Eye (tissue), 1 donor: Measurements from ENCODE around the gene MRGPRE.

ENCODE experiments used
- DNase-seq: peaks from one replicate; pipeline ENCODE4 v3.0.0-alpha.2; 2015

Gene MRGPRE

GRCh38 chr11:3213659-3214419 is 18.4 kb downstream of the MRGPRE start:
- DNase-seq = no peak

- DNase-seq = no peak
These were observed 23.9 kb downstream of the MRGPRE start for GRCh38 chr11:3208272-3208671.

DNA sequence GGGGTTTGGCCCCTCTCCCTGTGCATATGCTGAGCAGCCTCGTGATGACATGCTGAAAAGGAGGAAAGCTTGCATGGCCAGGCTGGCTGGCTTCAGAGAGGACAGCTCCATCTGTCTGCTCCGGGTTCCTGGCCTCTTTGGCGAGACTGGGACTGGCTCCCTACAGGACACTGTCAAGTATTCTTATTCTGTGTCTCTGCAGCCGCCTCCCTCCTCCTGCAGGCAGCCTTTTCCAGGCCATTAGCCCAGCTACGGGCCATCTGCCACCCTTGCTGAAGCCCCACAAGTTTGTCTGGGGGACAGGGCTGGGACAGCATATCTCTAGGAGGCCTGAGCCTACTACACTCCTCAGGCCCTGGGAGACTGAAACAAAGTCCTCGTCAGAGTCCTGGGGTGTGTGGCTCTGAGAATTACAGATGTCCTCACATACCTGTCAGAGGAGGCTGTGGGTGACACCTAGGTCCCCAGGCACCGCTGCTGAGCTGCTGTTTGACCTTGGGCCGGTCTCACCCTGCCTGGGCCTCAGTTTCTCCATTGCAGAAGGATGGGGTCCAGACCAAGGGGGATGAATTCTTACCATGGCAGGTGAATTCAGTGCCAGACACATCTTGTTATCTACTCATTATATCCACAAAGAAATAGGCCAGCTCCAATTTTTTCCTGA is 24.6 kb downstream of the MRGPRE start:
- peak; percentile 54 for DNase-seq

DNA sequence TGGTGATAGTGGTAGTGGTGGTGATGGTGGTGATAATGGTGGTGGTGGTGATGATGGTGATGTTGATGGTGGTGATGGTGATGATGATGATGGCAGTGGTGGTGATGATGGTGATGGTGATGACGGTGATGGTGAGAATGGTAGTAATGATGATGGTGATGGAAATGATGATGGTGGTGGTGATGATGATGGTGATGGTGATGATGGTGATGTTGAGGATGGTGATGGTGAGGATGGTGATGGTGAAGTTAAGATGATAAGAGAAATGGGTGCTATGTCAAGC is 25.4 kb downstream of the MRGPRE start:
- DNase-seq = no peak

GRCh38 chr11:3206156-3206921 is 25.9 kb downstream of the MRGPRE start:
- DNase-seq = no peak

DNA sequence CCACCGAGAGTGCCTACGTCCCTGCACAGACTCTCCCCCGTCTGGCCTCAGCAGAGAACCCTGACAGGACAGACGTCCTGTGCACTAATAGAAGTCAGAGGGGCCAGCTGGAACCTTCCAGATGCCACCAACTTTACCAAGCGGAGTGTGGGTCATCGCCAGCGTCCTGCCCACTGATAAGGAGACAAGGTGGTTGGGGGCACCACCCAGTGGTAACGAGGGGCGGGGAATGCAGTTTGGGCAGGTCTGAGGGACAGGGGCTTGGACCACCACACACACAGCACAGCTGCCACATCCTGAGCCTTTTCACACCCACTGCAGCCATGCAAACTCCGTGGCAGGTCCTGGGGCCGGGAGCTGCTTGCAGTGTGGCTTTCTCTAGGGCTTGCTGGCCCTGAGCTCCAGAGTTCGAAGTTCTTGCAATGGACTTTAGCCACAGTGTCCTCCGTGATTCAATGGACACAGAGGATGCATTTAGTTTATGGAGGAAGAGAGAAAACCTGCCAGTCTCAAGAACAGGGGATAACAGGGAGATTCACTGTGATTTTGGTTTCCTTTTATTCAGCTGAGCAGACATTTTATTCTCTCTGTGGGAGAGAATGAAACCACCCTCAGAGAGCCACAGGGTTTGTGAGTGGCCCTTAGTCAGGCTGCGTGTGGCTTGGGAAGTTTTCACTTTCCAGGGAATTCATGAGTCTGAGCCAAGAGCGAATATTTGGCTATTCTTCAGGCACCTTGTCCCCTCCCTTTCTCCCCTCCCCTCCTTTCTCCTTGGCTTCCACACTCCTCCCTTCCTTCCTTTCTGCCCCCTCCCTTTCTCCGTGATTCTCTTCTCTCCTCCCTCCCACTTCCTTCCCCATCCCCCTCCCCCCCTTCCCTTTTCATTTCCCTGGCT is 26.7 kb downstream of the MRGPRE start:
- no peak for DNase-seq

DNA sequence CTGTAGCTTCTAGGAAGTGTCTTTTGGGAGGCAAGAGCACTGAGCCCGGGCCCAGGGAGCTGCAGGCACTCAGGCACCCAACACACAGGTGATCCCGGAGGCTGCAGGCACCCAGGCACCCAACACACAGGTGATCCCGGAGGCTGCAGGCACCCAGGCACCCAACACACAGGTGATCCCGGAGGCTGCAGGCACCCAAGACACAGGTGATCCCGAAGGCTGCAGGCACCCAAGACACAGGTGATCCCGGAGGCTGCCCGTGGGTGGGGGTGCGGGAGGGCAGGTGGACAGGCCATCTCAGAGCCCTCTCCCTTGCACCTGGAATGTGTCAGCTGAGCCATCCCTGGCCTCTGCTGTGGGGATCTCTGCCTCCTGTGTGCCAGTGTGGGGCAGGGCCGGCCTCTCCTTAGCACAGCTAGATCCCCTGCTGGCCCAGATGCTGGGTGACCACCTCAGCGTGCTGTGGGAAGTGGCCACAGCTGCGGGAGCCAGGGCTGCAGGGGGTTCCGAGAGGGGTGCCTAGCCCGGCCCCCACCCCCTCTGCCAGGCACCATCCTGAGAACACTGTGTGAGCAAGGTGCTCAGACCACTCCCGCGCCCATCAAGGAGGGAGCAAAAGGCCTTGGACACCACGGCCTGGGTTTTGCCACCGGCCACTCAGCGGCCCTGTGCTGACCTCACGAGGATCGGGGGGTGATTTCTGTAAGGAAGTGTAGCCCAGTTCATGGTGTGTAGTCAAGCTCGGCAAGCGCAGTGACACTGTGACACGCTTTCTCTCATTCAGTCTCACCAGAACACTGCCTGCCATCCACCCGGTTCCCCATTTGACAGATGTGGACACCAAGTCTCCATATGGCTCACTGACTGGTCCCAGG is 27.8 kb downstream of the MRGPRE start:
- DNase-seq = no peak

GRCh38 chr11:3203221-3204043 is 28.8 kb downstream of the MRGPRE start:
- peak; percentile 57 for DNase-seq

- DNase-seq = no peak
These were observed 29.5 kb downstream of the MRGPRE start for GRCh38 chr11:3202759-3203158.

DNA sequence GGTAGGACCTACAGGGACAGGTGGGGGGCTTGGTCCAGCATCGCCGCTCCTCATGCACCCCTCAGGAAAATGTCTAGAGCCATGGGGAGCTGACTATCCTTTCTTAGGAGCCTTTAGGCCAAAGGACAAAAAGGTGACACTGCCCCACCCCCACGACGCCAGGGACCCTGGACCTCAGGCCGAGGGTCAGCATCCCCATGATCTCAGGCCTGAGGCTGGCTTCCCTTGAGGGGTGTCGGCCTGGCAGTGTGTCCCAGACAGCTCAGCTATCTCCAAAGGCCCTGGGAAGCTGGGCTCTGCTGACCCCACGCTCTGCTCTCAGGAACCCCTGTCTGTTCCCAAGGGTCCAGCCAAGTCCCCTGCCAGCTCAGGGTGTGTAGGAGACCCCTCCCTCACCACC is 29.9 kb downstream of the MRGPRE start:
- no peak for DNase-seq

- DNase-seq = peak; percentile 52
These were observed 30.5 kb downstream of the MRGPRE start for GRCh38 chr11:3201677-3202181.

DNA sequence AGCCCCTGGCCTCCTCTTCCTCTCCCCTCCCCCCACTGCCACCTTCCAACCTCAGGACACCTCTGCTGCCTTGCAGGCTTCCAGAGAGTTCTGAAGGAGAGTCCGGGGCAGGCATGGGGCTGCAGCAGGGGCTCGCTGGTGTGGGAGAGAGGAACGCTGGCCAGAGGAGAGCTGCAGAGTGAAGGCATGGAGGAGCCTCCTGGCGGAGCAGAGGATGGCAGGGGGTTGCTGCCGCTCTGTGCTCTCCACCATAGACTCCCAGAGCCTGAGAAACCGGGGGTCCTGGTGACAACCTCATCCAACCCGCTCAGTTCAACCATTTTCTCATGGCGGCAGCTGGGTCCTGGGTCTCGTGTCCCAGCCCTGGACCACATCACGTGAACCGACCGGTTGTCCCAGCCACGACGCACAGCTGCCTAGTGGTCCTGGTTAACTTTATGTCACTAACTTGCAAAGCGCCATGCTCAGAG is 31.1 kb downstream of the MRGPRE start:
- no peak for DNase-seq

DNA sequence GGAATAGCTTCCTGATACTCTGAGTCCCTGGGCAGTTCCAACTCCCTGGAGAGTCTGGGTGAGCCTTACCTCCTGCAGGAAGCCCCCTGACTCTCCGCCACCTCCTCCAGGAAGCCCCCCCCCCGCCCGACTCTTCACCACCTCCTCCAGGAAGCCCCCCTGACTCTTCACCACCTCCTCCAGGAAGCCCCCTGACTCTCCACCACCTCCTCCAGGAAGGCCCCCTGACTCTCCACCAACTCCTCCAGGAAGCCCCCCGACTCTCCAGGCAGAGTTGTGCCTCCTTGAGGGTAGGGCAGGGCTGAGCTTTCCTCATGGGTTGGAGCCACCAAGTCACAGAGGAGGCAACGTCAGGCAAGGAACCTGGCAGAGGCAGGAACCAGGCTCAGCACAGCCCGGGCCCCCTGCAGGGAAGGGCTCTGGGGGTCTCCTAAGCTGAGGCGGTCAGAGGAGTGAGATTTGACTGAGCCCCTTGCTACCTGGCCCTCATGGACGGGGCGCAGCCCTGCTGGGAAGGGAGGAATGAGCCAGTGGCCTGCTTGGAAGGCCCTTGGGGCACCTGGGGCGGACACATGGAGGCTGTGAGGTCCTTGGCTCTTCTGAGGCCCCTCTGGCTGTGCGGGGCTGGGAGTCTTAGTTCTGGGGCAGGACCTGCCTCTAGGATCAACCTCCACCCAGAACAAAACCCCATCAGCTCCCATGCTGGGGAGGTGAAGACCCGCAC is 31.7 kb downstream of the MRGPRE start:
- no peak for DNase-seq

GRCh38 chr11:3199537-3200295 is 32.5 kb downstream of the MRGPRE start:
- DNase-seq = no peak

GRCh38 chr11:3198815-3199214 is 33.4 kb downstream of the MRGPRE start:
- no peak for DNase-seq

- no peak for DNase-seq
These were observed 34.2 kb downstream of the MRGPRE start for GRCh38 chr11:3197878-3198528.

DNA sequence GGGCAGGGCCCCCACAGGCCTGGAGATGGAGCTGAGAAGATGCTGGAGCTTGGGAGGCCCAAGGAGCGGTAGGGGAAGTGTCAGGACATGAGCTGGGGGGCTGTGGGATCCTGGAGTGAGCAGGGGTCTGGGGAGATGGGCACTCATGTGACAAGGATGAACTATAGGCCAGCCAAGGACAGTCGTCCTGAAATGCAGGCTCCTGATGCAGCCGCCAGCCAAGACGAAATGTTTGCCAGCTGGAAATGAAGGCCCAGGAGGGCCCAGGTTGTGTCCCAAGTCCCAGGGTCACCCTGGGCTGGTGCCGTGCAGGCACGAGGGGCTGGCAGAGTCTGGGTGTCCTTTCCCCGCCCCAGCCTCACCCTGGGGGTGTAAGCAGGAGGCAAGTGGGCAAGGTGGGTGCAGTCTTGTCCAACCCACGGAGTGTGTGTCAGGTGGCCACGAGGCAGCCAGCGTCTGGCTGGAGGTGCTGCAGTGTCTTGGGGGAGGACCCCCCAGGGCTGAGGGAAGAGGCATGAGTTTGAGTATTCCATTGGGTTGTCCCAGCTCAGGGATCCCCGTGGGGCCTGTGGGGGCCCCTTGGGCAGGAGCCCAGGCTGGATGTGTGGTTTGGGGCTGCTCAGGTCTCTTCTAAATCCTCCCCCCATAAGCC is 35.0 kb downstream of the MRGPRE start:
- DNase-seq = no peak
